Activated naive CD8-positive, alpha-beta T cell treated with anti-CD3 and anti-CD28 coated beads, Interleukin-2, amount 10 ng/mL, durations not matched to agents 7 days and 5 days (primary cell): ENCODE results near the gene INPP5E. TPM values are rescaled to one million over a fixed set of nuclear protein-coding genes. Genes with fewer than 3 reads are reported as not detected.

Experiments
- ATAC-seq: fragments of 150-1000 bp; cut with Tn5 transposase; one replicate; pipeline ENCODE4 v1.10.0; 2021; ENCODE audit warnings: low read depth, moderate library complexity
- POLR2A ChIA-PET: fragments of 350-600 bp; sonication (Branson Sonifier 250); formaldehyde crosslinking; loops from one replicate; lab custom pipeline; 2021; ENCODE audit warnings: antibody characterized with exemption; lab: Charles Lee
- DNase-seq: peaks from one replicate; pipeline ENCODE4 v3.0.0; 2021
- H3K27ac Mint-ChIP-seq: one replicate; pipeline ENCODE4 v1.8.0; 2022; ENCODE audit warnings: mild to moderate bottlenecking, mixed read lengths
- H3K27me3 Mint-ChIP-seq: one replicate; pipeline ENCODE4 v1.8.0; 2022; ENCODE audit warnings: mild to moderate bottlenecking, moderate library complexity, mixed read lengths
- H3K36me3 Mint-ChIP-seq: one replicate; pipeline ENCODE4 v1.8.0; 2021; ENCODE audit warnings: mild to moderate bottlenecking, mixed read lengths
- H3K4me1 Mint-ChIP-seq: one replicate; pipeline ENCODE4 v1.8.0; 2021; ENCODE audit warnings: mixed read lengths
- H3K4me3 Mint-ChIP-seq: one replicate; pipeline ENCODE4 v1.8.0; 2022; ENCODE audit warnings: mild to moderate bottlenecking, moderate library complexity, mixed read lengths
- H3K9me3 Mint-ChIP-seq: one replicate; pipeline ENCODE4 v1.8.0; 2021; ENCODE audit warnings: mixed read lengths
- total RNA-seq, 2 experiments: library from RNA; stranded (reverse); gene quantifications; one replicate each; pipeline ENCODE4 v1.2.3, GENCODE V29; 2021

Gene INPP5E
- total RNA-seq, 2 experiments from 2014 or later = 22.8 to 23.0 TPM

DNA sequence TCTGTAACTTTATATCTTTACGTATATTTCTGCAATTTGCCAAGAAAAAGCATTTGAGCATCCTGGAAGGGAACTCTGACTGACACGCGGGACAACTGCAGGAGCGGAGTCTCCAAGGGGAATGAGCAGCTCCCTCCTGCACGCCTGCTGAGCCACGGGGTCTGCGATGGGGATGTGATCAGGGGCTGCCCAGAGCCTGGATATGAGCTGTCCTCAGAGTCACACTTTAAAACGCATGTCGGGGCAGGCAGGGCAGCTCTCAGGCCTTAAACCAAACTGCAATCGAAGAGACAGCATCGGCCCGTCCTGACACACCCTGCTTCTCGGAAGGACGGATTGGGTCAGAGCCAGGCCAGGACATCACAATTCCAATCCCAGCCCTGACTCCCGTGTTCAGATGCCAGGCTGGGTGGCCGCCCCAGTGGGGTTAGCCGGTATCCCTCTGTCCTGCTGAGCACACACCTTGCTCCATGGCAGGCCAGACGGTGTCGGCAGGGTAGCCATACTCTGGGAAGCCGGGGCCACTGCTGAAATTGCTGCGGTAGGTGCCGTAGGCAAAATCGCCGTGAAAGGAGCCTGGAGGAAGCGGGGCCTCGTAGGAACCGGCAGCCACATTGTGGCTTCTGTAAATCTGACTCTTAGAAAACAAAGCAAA, 26.0 kb upstream of the INPP5E start:
- Mint-ChIP-seq H3K4me1 (no peaks in the 10 kb centered on the region), H3K36me3 (peaks cover 14% of the 10 kb centered on the region), H3K27me3 (no peaks in the 10 kb centered on the region), H3K27ac (no peak overlapping the region), H3K4me3 (no peak overlapping the region), H3K9me3 (no peaks in the 10 kb centered on the region)
- POLR2A ChIA-PET = no interaction called here
- no peak for DNase-seq
- ATAC-seq = no peak

DNA sequence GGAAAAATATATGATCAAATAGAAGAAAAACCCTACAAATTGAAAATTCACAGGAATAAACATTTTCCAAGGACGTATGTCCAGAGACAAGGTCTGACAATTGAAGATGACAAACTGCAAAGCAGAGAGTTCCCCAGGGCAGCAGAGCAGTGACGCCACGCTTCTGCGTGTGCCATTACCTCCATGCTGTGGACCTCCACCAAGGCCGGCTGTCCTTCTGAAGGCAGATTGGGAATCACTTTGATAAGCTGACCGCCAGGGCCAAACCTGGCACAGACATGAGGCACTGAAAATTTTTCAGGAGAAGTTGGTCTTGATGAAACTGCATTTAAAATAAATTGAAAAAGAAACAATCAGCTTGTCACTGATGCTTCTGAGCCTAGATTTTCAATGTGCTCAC, 24.6 kb upstream of the INPP5E start:
- POLR2A ChIA-PET = interaction anchor here (0.6 kb wide), 1 partner anchor 60 kb away, joined by 3 read pairs; no protein-coding TSS in a partner anchor
- Mint-ChIP-seq H3K27ac (no peak overlapping the region), H3K27me3 (no peaks in the 10 kb centered on the region), H3K36me3 (peaks cover 15% of the 10 kb centered on the region), H3K4me3 (no peak overlapping the region), H3K4me1 (no peaks in the 10 kb centered on the region), H3K9me3 (no peaks in the 10 kb centered on the region)
- DNase-seq (no peak), ATAC-seq (no peak)

DNA sequence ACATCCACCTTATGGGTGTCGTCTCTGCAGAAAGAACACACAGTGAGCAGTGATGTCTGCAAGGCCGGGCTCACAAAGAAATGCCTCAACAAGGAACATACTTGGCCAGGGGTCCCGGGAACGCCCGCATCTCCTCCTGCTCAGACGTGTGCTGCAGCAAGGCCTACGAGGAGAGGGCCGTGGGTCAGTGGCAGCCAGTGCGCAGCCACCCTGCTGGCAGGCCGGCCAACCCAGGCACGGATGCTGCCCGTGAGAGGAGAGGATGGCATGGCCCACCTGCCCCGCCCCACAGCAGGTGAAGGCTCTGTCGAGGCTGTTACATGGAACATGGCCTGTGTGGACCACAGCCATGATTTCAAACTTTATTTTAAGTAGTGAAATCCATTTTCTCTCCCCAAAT, 23.9 kb upstream of the INPP5E start:
- no peaks in the 10 kb centered on the region for H3K27me3 Mint-ChIP-seq
- no peaks in the 10 kb centered on the region for H3K4me1 Mint-ChIP-seq
- ATAC-seq (no peak), DNase-seq (no peak)
- H3K27ac Mint-ChIP-seq = no peak overlapping the region
- H3K4me3 Mint-ChIP-seq = no peak overlapping the region
- no peaks in the 10 kb centered on the region for H3K9me3 Mint-ChIP-seq
- peaks cover 19% of the 10 kb centered on the region for H3K36me3 Mint-ChIP-seq
- POLR2A ChIA-PET = no interaction called here

DNA sequence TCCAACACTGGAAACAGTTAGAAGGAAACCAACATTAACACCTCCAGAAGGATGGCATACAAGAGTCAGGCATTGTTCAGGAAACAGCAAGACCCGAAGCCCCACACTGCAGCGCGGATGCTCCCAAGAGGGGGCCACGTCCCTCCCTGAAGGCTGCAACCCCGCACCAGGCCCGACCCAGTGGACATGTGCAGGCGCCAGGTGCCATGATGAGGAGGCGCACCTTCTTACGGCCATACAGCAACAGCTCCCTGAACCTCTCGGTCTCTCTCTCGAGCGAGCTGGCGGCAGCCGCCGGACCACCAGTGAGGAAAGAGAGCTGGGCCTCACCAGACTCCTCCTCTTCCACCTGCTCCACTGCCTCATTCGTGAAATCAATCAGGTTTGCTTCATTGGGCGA, 23.0 kb upstream of the INPP5E start:
- Mint-ChIP-seq H3K9me3 (no peaks in the 10 kb centered on the region), H3K4me1 (no peaks in the 10 kb centered on the region), H3K4me3 (no peak overlapping the region), H3K27me3 (no peaks in the 10 kb centered on the region), H3K36me3 (peaks cover 21% of the 10 kb centered on the region), H3K27ac (no peak overlapping the region)
- no peak for ATAC-seq
- no peak for DNase-seq
- POLR2A ChIA-PET = no interaction called here

- POLR2A ChIA-PET = no interaction called here
Measured at GRCh38 chr9:136460772-136461325, 21.2 kb upstream of the INPP5E start.

DNA sequence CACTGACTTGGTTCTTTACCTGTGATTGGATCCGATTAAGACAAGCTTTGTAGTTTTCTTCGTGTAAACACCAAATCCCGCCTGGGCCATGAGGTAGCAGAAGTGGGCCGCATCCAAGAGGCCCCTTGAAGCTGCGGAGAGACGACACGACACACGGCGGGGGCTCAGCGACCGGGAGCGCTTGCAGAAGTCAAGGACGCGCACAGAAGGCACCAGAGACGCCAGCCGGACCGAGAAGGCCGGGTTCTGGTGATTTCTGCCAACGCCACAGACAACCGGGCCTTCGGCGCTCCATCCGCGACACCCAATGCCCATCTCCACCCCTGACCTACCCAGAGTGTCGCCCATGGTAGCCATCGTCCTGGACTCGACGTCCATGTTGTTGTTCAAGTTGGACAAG, 19.8 kb upstream of the INPP5E start:
- Mint-ChIP-seq H3K4me1 (no peaks in the 10 kb centered on the region), H3K36me3 (peaks cover 23% of the 10 kb centered on the region), H3K4me3 (no peak overlapping the region), H3K27ac (no peak overlapping the region), H3K9me3 (no peaks in the 10 kb centered on the region), H3K27me3 (no peaks in the 10 kb centered on the region)
- POLR2A ChIA-PET = no interaction called here
- DNase-seq = no peak
- no peak for ATAC-seq

More at GRCh38 chr9:136460772-136461325, 21.2 kb upstream of the INPP5E start:
- DNase-seq (no peak), ATAC-seq (no peak)
- H3K27me3 Mint-ChIP-seq = no peaks in the 10 kb centered on the region
- H3K4me3 Mint-ChIP-seq = no peak overlapping the region
- peaks cover 20% of the 10 kb centered on the region for H3K36me3 Mint-ChIP-seq
- no peak overlapping the region for H3K27ac Mint-ChIP-seq
- H3K4me1 Mint-ChIP-seq = no peaks in the 10 kb centered on the region
- H3K9me3 Mint-ChIP-seq = no peaks in the 10 kb centered on the region

DNA sequence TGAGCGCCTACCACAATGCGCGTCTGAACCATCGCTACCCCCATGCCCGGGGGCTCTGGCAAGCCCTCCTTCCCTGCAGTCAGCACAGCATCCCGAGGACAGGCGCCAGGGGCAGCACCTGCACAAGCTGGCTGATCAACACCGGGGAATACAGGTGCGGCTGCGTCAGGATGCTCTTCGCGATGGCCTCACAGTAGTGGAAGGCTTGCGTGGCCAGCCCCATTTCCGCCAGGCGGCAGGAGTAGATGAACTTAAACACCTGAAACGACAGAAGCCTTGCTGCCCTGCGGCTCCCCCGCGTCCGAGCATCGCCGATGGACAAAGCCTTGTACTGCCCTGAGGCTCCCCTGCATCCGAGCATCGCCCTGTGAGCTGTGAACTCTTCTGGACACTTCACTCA, 17.7 kb upstream of the INPP5E start:
- Mint-ChIP-seq H3K9me3 (no peaks in the 10 kb centered on the region), H3K27me3 (no peaks in the 10 kb centered on the region), H3K4me3 (no peak overlapping the region), H3K36me3 (peaks cover 24% of the 10 kb centered on the region), H3K27ac (no peak overlapping the region), H3K4me1 (no peaks in the 10 kb centered on the region)
- POLR2A ChIA-PET = no interaction called here
- DNase-seq = no peak
- no peak for ATAC-seq

DNA sequence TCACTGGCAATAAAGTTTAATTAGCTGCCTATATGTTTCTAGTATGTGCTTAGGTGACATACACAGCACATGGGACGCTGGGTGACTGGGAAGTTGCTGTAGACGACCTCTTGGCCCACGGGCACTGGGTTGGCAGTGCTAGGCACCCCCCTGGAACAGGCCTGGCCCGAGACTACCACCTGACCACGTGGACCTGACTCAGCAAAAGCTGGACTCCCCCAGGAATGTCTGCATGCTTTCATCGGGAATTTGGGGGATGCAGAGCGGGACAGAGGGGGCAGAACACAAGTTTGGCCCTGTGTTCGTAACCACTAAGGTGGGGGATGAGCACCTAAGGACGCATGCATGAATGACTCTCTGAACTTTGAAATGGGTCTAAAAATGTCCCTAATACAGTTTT, 16.6 kb upstream of the INPP5E start:
- no peaks in the 10 kb centered on the region for H3K27me3 Mint-ChIP-seq
- ATAC-seq = no peak
- POLR2A ChIA-PET = interaction anchor here (1.1 kb wide), 1 partner anchor 11 kb away, joined by 4 read pairs; no protein-coding TSS in a partner anchor

DNA sequence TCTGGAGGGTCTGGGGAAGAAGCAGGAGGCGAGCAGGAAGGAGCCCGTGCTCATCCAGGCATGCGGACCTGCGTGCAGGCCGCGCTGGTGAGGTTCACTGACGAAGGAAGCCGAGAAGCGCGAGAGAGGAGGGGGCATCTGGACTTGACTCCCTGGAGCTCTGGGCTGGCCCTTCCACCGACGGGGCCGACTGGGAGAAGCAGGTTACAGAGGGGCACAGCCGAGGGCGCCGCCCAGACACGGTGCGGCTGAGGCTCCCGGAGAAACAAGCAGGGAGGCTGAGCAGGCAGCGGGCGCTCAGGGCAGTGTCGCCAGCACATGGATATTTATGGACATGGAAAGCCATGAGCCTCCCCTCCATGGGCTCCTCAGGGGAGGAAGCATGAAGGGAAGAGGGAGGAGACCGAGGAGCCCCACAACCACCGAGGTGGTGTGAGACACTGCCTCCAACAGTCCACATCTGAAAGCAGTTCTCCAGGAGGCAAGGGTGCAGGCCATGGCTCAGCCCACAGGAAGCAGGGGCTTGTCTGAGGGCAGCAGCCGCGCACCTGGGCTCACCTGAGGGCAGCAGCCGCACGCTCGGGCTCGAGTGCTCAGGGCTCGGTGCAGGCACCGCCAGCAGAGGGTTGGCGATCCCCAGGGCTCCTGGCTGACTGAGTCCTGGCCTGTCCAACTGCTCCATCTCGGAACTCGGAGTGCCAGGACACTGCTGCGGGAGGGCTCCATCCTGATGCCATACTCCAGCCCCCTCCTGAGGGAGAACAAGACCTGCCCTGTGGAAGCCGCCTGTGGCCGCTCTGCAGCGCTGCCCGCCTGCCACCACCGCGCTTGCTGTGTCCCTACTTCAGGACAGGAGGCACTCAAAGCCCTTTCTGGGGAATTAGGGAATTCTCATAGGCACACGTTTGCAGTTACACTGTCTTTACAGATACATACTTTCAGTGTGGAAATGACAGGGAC, 15.7 kb upstream of the INPP5E start:
- ATAC-seq (no peak), DNase-seq (no peak)
- no peaks in the 10 kb centered on the region for H3K9me3 Mint-ChIP-seq
- peaks cover 25% of the 10 kb centered on the region for H3K36me3 Mint-ChIP-seq
- H3K27me3 Mint-ChIP-seq = no peaks in the 10 kb centered on the region
- POLR2A ChIA-PET = interaction anchor here (1.1 kb wide), 1 partner anchor 10 kb away, joined by 4 read pairs; no protein-coding TSS in a partner anchor
- H3K27ac Mint-ChIP-seq = no peak overlapping the region
- no peaks in the 10 kb centered on the region for H3K4me1 Mint-ChIP-seq
- no peak overlapping the region for H3K4me3 Mint-ChIP-seq

More for the DNA sequence above, 16.6 kb upstream of the INPP5E start:
- Mint-ChIP-seq H3K36me3 (peaks cover 22% of the 10 kb centered on the region), H3K9me3 (no peaks in the 10 kb centered on the region), H3K27ac (no peak overlapping the region), H3K4me3 (no peak overlapping the region), H3K4me1 (no peaks in the 10 kb centered on the region)
- no peak for DNase-seq

DNA sequence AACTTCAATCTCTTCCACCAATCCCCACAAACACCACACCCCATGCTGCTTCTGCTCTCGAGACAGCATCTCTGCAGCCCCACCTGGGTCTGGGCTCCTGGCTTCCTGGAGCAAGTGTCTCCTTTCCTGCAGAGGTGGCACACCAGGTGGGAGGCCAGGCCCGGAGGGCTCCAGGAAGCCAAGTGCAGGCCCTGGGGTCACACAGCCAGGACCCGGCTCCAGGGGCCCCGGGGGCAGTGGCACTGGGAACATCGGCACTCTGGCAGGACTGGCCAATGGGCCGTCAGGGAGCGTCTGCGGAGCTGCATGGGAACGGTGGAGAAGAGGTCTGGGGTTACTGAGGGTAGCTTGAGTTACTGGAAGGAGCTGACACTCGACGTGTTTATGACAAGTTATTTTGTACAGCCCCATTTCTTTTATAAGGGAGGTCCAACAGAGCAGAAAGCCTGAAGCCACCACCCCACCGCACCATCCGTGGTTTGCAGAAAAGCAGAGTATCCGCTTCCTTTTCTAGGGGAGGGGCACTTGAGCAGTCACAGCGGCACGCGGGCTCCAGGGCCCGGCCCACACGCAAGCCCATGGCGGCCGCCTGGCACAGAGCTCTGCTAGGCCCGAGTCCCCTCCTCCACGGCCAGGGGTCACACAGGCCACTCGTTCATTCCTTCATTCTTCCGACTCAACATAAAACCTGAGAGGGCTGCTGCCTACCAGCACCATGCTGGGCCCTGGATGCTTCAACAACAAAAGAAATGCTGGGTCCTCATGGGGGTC, 14.6 kb upstream of the INPP5E start:
- Mint-ChIP-seq H3K4me1 (no peaks in the 10 kb centered on the region), H3K27ac (no peak overlapping the region), H3K27me3 (no peaks in the 10 kb centered on the region), H3K36me3 (peaks cover 25% of the 10 kb centered on the region), H3K4me3 (no peak overlapping the region), H3K9me3 (no peaks in the 10 kb centered on the region)
- DNase-seq (no peak), ATAC-seq (peak; percentile 19)
- POLR2A ChIA-PET = no interaction called here

DNA sequence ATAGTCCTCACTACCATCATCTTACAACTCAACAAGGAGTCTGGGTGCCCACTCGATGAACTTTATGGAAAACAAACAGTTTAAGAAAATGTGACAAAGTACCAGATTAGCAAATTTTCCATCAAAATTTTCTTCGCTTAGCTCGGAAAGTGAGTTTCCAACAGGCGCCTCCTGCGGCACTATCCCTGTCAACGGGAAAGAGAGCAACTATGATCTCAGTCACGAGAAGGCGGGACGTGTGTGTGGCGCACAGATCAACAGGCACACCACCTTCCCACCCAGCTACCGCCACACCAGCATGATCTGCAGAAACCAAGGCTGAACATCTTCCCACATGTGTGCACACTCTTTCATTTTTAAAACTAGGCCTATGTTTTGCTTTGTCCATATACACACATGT, 13.7 kb upstream of the INPP5E start:
- H3K9me3 Mint-ChIP-seq = no peaks in the 10 kb centered on the region
- peaks cover 22% of the 10 kb centered on the region for H3K36me3 Mint-ChIP-seq
- ATAC-seq = no peak
- POLR2A ChIA-PET = no interaction called here
- no peaks in the 10 kb centered on the region for H3K27me3 Mint-ChIP-seq
- H3K4me1 Mint-ChIP-seq = no peaks in the 10 kb centered on the region
- no peak overlapping the region for H3K27ac Mint-ChIP-seq
- H3K4me3 Mint-ChIP-seq = no peak overlapping the region
- no peak for DNase-seq

DNA sequence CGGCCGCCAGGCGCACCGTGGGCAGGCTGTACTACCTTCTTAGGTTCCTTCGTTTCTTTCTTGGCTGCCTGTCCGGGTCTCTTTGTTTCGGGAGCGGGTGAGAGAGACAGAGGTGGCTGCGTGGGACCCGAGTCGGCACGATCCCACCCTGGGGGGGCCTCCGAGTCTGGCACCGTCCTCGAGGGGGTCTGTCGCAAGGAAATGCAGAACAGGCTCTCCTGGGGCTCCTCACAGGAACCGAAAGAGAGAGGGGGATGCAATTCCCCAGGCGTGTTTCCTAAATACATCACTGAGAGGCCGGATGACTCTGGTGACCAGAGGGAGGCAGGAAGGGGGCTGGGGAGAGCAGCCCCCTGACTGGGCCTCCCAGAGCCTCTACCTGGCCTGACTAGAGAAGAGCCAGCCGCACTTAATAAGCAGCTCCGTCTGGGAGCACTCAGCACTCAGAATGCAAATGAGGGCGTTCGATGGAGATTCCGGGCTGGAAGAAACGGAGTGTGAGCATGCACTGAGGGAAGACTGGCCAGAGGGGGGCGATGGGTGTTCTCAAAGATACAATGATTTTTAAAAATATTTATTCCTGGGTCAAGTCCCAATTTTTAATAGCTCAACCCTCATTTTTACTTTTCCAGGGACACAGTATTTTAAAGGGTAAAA, 11.7 kb upstream of the INPP5E start:
- Mint-ChIP-seq H3K4me3 (no peak overlapping the region), H3K27me3 (no peaks in the 10 kb centered on the region), H3K36me3 (peaks cover 25% of the 10 kb centered on the region), H3K4me1 (no peaks in the 10 kb centered on the region), H3K27ac (no peak overlapping the region), H3K9me3 (no peaks in the 10 kb centered on the region)
- POLR2A ChIA-PET = no interaction called here
- ATAC-seq (no peak), DNase-seq (no peak)
